Kidney (tissue), 14 donors: ENCODE measurements around the gene STAMBP. TPM values are rescaled to one million over a fixed set of nuclear protein-coding genes. Genes with fewer than 3 reads are reported as not detected.

Experiments used
- DNase-seq, 5 donors: peaks; one replicate each; pipeline ENCODE4 v3.0.0-alpha.2; 2013 to 2020
- FAIRE-seq: peaks from 2 replicates; lab custom pipeline; 2012; peaks lifted over from hg19 to GRCh38; lab: Jason Lieb, UNC
- H3K27ac ChIP-seq, 2 donors: one replicate each; pipeline ENCODE4 v1.7.0; 2013; ENCODE audit warnings: low read depth in 2 of 2, low read length in 2 of 2, inconsistent platforms in 1 of 2
- H3K27me3 ChIP-seq: one replicate; pipeline ENCODE4 v1.7.1; 2013; ENCODE audit warnings: low read length, inconsistent platforms; ENCODE audit not compliant: control insufficient read depth, insufficient read depth
- H3K36me3 ChIP-seq, 3 donors: one replicate each; pipeline versions ENCODE4 v1.7.0 to v1.7.1; 2013; ENCODE audit warnings: low read length in 3 of 3, control low read depth in 1 of 3, inconsistent platforms in 1 of 3; ENCODE audit not compliant: insufficient read depth in 3 of 3, control insufficient read depth in 2 of 3
- H3K4me1 ChIP-seq, 3 donors: one replicate each; pipeline versions ENCODE4 v1.7.0 to v1.7.1; 2013; ENCODE audit warnings: low read length in 3 of 3, inconsistent platforms in 1 of 3, low read depth in 1 of 3; ENCODE audit not compliant: control insufficient read depth in 2 of 3, insufficient read depth in 2 of 3
- H3K4me3 ChIP-seq, 3 donors: one replicate each; pipeline versions ENCODE4 v1.7.0 to v1.8.1; 2013; ENCODE audit warnings: low read length in 3 of 3, control low read depth in 1 of 3, inconsistent platforms in 1 of 3
- H3K9ac ChIP-seq, 3 donors: one replicate each; pipeline versions ENCODE4 v1.7.0 to v1.7.1; 2013; ENCODE audit warnings: low read length in 3 of 3, control low read depth in 1 of 3, inconsistent platforms in 1 of 3
- H3K9me3 ChIP-seq, 3 donors: one replicate each; pipeline versions ENCODE4 v1.7.0 to v1.7.1; 2013; ENCODE audit warnings: low read length in 3 of 3, control low read depth in 1 of 3, inconsistent platforms in 1 of 3; ENCODE audit not compliant: control insufficient read depth in 2 of 3, insufficient read depth in 1 of 3
- CTCF ChIP-seq: IDR thresholded peaks from 3 replicates; pipeline ENCODE4 v1.5.1; 2012; ENCODE audit warnings: mild to moderate bottlenecking, moderate library complexity, borderline replicate concordance; ENCODE audit not compliant: insufficient read depth; ENCODE audit errors: extremely low read depth
- intact Hi-C: fragments of 100-400 bp; cut with DNase I; formaldehyde crosslinking; loops from one replicate; pipeline ENCODE4 v1.11.1; 2022
- polyA plus RNA-seq: library from polyadenylated mRNA; stranded (reverse); fragments of 350-450 nt; fragmentation: Illumina TruSeq; extraction: RNeasy Lipid Tissue Mini Kit (QIAGEN cat#74804); gene quantifications from one replicate; pipeline ENCODE4 v1.2.3, GENCODE V29; 2014; ENCODE audit warnings: low read depth, low replicate concordance; ENCODE audit not compliant: insufficient read depth
- total RNA-seq: library from RNA; stranded (reverse); fragmentation: NEBNext Ultra II Directional; extraction: Animal tissue kit (Norgen Biotek cat#: 25700); gene quantifications from one replicate; pipeline ENCODE4 v1.2.1, GENCODE V29; 2021
- donor health status: control.
- donor health status: control.
- donor health status: control.
- donor health status: control.
- donor health status: control.
- donor health status: DM: yes; HTN: yes; CAD: no.
- donor health status: Normal renal cell carcinoma (clear cell type).

The STAMBP gene
- total and polyA plus RNA-seq, 2 donors from 2014 or later: 34.8 to 58.9 TPM

DNA sequence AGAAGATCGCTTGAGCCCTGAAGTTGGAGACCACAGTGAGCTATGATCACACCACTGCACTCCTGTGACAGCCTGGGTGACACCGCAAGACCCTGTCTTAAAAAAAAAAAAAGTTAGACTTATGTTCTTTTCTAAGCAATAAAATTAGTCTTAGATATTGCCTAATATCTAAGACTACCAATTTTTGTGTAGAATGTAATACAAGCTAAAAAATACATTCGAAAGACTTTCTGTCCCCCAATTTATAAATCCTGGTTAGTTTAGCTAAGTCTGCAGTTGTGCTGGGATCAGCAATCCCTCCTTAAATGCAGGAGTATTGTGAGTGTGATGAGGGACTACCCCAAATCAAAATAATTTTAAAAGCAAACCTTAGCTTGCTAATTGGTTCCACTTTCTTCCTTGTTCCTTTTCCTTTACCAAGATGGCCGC, 358 bp upstream of the STAMBP start:
- H3K4me1 ChIP-seq: peaks cover 0 to 6% (median 0%) of the 10 kb centered on the region in 3 donors
- no peak for TF ChIP-seq CTCF
- intact Hi-C loops: no loop called here
- DNase-seq: no peak
- no peak for FAIRE-seq
- no peaks in the 10 kb centered on the region for H3K9me3 ChIP-seq
- H3K9ac ChIP-seq: peak overlapping the region in 2 of 3 donors; percentile 35 to 77
- peaks cover 0 to 8% (median 0%) of the 10 kb centered on the region in 3 donors for H3K36me3 ChIP-seq
- H3K27ac ChIP-seq: no peak overlapping the region
- H3K4me3 ChIP-seq: peak overlapping the region; percentile 84 to 95 (median 84)
- H3K27me3 ChIP-seq: no peaks in the 10 kb centered on the region

DNA sequence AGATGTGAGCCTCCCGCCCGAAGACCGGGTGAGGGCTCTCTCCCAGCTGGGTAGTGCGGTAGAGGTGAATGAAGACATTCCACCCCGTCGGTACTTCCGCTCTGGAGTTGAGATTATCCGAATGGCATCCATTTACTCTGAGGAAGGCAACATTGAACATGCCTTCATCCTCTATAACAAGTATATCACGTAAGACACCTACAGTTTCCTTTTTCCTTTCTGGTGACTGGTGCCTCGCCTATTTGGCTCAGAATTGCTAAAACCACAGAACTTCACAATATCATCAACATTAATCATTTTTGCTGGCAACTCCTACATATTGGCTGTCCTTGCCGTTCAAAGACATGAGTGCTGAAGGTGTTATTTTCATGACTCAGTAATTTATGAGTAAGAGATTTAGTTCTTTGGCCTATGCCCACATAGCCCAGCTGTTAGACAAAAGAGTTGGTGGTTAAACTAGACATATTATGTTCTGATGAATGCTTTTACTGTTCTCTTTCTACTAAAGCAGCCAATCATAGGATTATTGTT, 2.2 kb downstream of the STAMBP start:
- H3K4me1 ChIP-seq: peaks cover 0 to 6% (median 0%) of the 10 kb centered on the region in 3 donors
- DNase-seq: no peak
- peaks cover 0 to 8% (median 3%) of the 10 kb centered on the region in 3 donors for H3K36me3 ChIP-seq
- no peak overlapping the region for H3K27ac ChIP-seq
- TF ChIP-seq CTCF: no peak
- no peaks in the 10 kb centered on the region for H3K9me3 ChIP-seq
- no peaks in the 10 kb centered on the region for H3K27me3 ChIP-seq
- intact Hi-C loops: no loop called here
- no peak overlapping the region for H3K4me3 ChIP-seq
- no peak overlapping the region for H3K9ac ChIP-seq
- FAIRE-seq: no peak

DNA sequence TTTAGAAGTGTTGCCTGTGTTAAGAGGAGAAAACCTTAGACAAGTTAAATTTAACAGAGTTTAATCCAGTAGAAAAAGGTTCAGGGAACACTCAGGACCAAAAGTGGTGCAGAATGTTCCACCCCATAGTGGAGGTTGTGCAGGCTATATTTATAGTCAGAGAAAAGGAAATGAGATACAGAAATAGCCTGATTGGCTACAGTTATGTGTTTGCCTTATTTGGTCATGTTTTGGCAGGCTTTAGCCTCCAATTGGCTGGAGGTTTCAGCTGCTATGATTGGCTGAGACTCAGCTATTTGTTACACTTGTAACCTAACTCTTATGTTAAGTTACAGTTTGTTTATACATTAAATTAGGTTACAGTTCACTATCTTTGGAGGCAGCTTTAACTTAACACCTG, 4.2 kb downstream of the STAMBP start:
- TF ChIP-seq CTCF: no peak
- intact Hi-C loops: no loop called here
- Histone ChIP-seq H3K9ac (no peak overlapping the region), H3K36me3 (peaks cover 0 to 8% (median 3%) of the 10 kb centered on the region in 3 donors), H3K9me3 (no peaks in the 10 kb centered on the region), H3K4me1 (peaks cover 0 to 6% (median 0%) of the 10 kb centered on the region in 3 donors), H3K4me3 (no peak overlapping the region), H3K27ac (no peak overlapping the region), H3K27me3 (no peaks in the 10 kb centered on the region)
- no peak for DNase-seq
- no peak for FAIRE-seq
